ENCODE results near the gene SLC25A44.
A peak's percentile ranks its signal among the peaks of the same experiment; 100 is the strongest.

SLC25A44 gene

DNA sequence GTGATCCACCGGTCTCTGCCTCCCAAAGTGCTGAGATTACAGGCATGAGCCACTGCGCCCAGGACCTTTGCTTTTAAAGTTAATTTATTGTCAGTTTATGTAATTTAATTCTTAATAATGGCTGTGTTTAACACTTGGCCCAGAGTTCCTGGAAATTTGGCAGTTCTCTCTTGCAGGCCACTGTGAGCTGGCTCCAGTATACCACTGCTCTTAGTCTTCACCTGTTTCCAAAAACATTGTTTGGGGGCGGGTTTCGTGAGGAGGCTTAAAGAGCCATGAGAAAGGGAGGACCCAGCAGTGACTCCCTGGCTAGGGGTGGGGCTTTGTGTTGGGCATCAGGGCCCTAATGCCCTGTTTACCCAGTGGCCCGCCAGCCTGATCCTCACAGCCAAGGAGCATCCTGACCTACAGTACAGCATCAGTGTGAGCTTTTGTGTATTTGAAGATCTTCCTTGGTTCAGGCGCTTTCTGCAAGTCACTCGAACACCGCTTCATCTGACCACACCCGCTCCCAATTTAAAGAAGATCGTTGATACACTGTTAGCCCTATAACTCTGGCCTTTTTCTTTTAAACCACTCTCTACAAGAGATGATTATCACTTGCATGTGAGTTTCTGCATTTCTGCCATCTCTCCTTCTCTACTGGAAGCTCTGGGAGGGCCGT lies 36.0 kb downstream of the SLC25A44 start:
- DNase-seq (ENCODE audit: low read depth), result no peak
- TF ChIP-seq CTCF (IDR thresholded peaks at IDR 0.05; ENCODE audit: low read length, missing control alignments), result no peak
- no peak overlapping the region for H3K4me3 ChIP-seq (replicated peaks; ENCODE audit: low read depth, low read length)

- DNase-seq (ENCODE audit: low read depth), result no peak
- no peak for TF ChIP-seq CTCF (IDR thresholded peaks at IDR 0.05; ENCODE audit: low read length, missing control alignments)
- no peak overlapping the region for H3K4me3 ChIP-seq (replicated peaks; ENCODE audit: low read depth, low read length)
Measured at GRCh38 chr1:156230473-156230837, 36.6 kb downstream of the SLC25A44 start.

DNA sequence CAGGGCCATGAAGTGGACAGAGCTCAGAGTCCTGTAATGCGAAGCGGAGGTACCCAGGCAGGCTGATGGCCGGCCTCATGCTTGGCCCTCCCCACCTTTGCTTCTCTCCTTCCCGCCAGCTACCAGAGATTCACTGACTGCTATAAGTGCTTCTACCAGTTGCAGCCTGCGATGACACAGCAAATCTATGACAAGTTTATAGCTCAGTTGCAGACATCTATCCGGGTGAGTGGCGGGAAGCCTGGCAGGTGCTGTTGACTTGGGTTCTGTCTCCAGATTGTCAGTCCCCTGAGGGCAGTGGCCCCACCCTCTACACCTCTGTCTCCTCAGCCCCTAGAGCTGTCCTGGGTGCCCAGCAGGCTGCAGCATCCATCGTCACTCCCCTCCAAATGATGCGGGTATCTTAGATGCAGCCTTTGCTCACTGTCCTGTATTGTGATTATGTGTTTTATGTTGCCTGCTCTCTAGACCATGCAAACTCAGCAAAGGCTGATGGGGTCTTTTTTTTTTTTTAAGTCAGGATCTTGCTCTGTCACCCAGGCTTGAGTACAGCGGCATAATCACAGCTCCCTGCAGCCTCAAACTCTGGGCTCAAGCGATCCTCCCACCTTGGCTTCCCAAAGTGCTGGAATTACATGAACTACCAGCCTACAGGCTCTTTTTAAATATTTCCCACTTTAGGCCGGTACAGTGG lies 38.4 kb downstream of the SLC25A44 start:
- no peak for DNase-seq (ENCODE audit: low read depth)
- TF ChIP-seq CTCF (IDR thresholded peaks at IDR 0.05; ENCODE audit: low read length, missing control alignments), result no peak
- H3K4me3 ChIP-seq (replicated peaks; ENCODE audit: low read depth, low read length), result no peak overlapping the region

GRCh38 chr1:156233426-156234127 lies 39.7 kb downstream of the SLC25A44 start:
- no peak overlapping the region for H3K4me3 ChIP-seq (replicated peaks; ENCODE audit: low read depth, low read length)
- TF ChIP-seq CTCF (IDR thresholded peaks at IDR 0.05; ENCODE audit: low read length, missing control alignments), result no peak
- DNase-seq (ENCODE audit: low read depth), result peak; percentile 86

DNA sequence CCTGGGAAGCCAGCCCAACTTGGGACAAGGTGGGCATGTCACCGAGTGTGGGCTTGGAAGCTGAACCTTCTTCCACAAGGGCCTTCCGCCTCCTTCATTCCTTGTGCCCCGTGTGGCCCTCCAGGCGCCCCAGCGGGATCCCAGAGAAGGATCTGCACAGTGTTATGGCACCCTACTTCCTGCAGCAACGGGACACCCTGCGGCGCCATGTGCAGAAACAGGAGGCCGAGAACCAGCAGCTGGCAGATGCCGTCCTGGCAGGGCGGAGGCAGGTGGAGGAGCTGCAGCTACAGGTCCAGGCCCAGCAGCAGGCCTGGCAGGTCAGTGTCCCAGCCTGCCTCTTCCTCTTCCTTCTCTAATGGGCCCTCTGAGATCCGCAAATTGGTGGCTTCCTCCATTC lies 42.3 kb downstream of the SLC25A44 start:
- no peak for TF ChIP-seq CTCF (IDR thresholded peaks at IDR 0.05; ENCODE audit: low read length, missing control alignments)

DNA sequence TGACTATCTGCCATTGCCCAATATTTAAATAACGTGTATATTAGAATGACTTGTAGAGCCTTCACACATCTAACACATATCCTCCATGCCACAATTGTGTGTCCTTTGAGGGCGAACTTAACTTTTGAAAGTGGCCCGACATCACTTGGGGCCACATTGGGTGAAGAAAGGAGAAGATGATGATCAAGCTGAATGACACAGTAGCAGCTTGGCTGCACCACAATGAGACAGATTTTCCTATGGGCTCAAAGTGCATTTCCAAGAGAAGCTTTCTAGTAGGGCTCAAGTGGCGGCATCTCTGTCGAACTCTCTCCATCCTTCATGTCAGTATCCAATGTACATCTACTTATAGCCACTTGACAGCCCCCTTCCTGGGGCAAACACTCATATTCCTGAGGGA lies 44.3 kb downstream of the SLC25A44 start:
- DNase-seq (ENCODE audit: low read depth), result no peak
- no peak overlapping the region for H3K4me3 ChIP-seq (replicated peaks; ENCODE audit: low read depth, low read length)
- TF ChIP-seq CTCF (IDR thresholded peaks at IDR 0.05; ENCODE audit: low read length, missing control alignments), result no peak

More for the DNA sequence above, 42.3 kb downstream of the SLC25A44 start:
- H3K4me3 ChIP-seq (replicated peaks; ENCODE audit: low read depth, low read length), result no peak overlapping the region
- no peak for DNase-seq (ENCODE audit: low read depth)

All from fibroblast of pulmonary artery (primary cell).